HG03159 (cell line): ENCODE data around the gene SPINK1.
"Not testable (repeated sequence)": the region's sequence is repeated elsewhere in the genome, so short reads cannot be mapped to it uniquely, and the experiment has no call there.

ENCODE experiments used
- ATAC-seq: cut with Tn5 transposase; IDR thresholded peaks from one replicate; pipeline ENCODE4 v1.9.1; 2021; ENCODE audit warnings: mild to moderate bottlenecking, moderate library complexity; ENCODE audit not compliant: unreplicated experiment

The SPINK1 gene, protein sequence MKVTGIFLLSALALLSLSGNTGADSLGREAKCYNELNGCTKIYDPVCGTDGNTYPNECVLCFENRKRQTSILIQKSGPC

GRCh38 chr5:147831465-147831864 lies at the start of gene SPINK1:
TSS of gene SPINK1 (minus strand) at chr5:147831671. CDS start at chr5:147831577, 94 bp downstream.
- no peak for ATAC-seq

GRCh38 chr5:147880487-147880886 lies 49.0 kb upstream of the SPINK1 start:
- no peak for ATAC-seq

DNA sequence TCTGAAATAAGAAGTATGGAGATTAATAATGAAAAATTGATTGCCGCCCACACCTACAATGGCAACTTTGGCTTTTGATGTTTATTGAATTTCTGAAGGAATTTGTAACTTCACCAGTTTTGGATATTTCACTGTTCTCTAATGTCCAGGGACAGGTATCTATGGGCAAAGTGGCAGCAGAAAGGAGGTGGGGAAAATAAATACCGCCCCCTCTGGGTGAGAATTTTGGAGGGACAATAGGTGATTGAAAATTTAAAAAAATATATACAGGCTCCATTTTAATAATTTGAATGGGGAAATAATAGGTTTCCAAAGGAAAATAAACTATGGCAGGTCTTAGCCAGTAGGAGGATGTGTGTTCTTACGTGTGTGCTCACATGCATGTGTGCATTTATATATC lies 48.3 kb upstream of the SPINK1 start:
- ATAC-seq: no peak

DNA sequence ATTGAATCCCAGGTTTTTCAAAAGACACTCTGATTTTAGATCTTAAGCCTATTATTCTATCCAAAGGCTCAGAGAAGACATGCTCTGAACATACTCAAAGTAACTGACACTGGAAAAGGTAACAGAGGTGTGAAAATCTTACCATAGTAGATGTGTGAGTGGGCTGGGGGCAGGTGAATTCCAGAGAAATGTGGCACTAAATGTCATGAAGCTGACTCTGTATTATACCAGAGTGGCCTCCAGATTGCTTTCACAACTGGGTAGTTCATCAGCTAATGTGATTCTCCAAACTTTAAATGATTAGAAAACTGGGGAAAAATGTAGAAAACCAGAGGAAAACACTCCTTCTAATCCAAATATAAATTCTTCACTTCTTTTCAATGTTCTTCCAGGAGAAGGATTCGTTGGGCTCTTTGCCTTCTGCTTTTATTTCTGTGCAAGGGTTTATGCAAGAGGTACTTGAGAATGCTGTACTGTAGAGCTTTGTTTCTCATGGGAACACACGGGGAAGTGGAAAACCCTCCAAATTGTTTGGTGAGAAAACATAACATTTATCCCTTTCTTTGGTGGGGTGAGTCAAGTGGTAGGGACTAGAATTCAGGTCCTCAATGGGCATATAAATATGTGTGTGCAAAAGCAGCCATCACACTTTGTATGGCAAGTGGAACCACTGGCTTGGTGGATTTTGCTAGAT lies 46.7 kb upstream of the SPINK1 start, which contains the start of gene SCGB3A2:
TSS of gene SCGB3A2 (plus strand) at position 646 of the 694 bp plus-strand sequence. CDS start 93 bp downstream, outside the sequence.
- no peak for ATAC-seq

- no peak for ATAC-seq
Observed at GRCh38 chr5:147876626-147877025, 45.2 kb upstream of the SPINK1 start.

GRCh38 chr5:147876141-147876540 lies 44.7 kb upstream of the SPINK1 start:
- ATAC-seq: no peak

DNA sequence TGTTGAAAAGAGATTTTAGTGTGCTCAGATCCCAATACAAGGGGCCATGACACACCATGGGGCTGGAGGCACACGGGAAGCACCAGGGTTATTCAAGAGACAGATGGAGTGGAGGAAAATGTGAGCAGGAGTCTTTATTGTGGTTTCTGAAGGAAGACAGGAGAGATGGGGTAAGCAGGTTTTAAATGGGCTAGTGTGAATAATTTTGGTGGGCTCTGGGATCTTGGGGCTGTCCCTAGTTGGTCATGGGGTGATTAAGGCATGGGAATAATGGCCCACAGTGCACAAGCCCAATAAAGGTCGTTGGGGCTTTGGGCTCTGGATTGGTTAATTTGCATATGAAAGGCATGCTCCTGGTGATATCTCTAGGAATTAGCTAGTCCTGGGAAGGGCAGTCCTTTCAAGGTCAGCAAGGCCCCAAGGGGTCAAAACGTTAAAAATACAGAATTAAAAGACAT lies 43.5 kb upstream of the SPINK1 start:
- no peak for ATAC-seq

DNA sequence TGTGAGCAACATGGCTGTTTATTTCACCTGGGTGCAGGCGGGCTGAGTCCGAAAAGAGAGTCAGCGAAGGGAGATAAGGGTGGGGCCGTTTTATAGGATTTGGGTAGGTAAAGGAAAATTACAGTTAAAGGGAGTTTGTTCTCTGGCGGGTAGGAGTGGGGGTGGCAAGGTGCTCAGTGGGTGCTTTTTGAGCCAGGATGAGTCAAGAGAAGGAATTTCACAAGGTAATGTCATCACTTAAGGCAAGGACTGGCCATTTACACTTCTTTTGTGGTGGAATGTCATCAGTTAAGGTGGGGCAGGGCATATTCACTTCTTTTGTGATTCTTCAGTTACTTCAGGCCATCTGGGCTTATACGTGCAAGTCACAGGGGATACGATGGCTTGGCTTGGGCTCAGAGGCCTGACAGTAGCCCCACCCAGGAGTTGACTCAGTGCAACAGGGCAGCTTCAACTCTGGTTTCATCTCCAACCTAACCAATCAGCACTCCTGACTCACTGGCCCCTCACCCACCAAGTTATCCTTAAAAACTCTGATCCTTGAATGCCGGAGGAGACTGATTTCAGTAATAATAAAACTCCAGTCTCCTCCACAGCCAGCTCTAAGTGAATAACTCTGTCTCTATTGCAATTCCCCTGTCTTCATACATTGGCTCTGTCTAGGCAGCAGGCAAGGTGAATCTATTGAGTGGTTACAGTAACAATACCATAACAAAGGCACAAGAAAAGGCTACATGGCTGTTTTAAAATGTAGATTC lies 42.8 kb upstream of the SPINK1 start:
- not testable (repeated sequence) for ATAC-seq

- not testable (repeated sequence) for ATAC-seq
Observed at GRCh38 chr5:147872744-147873435, 41.4 kb upstream of the SPINK1 start.

DNA sequence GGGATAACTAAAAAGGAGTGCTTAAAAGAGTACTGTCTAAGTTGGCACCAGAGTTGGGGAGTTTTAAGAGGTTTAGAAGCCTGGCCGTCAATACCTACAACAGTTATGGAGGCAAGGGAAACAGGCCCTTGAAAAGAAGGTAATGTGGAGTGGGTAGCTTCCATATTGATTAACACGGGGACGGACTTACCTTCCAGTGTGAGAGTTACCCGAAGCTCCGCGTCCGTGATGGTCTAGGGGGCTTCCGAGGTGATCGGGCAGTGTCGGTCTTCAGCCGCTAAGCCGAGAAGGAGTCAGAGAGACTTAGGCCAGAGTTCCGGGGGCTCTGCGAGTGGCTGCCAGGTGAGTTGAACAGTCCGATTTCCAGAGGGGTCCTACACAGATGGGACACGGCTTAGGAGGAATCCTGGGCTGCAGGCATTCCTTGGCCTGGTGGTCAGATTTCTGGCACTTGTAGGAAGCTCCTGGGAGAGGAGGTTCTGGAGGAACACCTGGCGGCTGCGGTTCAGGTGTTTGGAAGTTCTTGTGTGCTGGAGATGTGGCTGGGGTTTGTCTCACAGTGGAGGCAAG lies 40.6 kb upstream of the SPINK1 start:
- ATAC-seq: not testable (repeated sequence)

DNA sequence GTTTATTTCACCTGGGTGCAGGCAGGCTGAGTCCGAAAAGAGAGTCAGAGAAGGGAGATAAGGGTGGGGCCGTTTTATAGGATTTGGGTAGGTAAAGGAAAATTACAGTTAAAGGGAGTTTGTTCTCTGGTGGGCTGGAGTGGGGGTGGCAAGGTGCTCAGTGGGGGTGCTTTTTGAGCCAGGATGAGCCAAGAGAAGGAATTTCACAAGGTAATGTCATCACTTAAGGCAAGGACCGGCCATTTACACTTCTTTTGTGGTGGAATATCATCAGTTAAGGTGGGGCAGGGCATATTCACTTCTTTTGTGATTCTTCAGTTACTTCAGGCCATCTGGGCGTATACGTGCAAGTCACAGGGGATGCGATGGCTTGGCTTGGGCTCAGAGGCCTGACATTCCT lies 38.4 kb upstream of the SPINK1 start:
- ATAC-seq: not testable (repeated sequence)

- no peak for ATAC-seq
Observed at GRCh38 chr5:147869112-147869511, 37.6 kb upstream of the SPINK1 start.

DNA sequence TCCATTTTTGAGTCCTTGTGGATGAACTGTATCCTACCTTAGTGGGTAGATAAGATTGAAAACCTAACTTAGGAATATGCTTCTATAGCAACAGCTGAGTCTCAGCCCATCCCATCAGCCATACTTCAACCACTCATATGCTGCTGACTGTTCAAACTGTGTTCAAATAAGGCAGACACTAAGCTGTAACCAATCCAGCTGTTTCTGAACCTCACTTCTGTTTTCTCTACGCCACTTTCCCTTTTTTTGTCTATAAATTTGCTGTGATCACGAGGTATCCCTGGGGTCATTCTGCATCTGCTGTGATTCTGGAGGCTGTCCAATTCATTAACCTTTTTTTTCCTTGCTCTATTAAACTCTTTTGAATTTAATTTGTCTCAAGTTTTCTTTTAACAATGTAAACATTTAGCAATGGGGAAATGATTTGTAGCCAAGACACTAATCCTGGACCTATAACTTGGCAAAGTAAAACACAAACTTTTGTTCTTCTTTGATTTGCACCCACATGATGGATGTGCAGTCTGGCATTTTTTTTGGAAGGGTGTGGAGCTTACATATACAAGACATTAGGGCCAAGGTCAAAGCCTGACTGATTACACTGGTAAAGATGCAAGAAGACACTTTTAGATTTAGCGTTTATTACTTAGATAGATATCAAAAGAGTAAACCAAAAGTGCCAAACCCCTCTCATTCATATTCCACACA lies 32.1 kb upstream of the SPINK1 start:
- no peak for ATAC-seq

- ATAC-seq: no peak
Observed at GRCh38 chr5:147860641-147861025, 29.2 kb upstream of the SPINK1 start.

GRCh38 chr5:147859962-147860640 lies 28.6 kb upstream of the SPINK1 start:
- ATAC-seq: no peak

- ATAC-seq: no peak
Observed at GRCh38 chr5:147858565-147858964, 27.1 kb upstream of the SPINK1 start.

DNA sequence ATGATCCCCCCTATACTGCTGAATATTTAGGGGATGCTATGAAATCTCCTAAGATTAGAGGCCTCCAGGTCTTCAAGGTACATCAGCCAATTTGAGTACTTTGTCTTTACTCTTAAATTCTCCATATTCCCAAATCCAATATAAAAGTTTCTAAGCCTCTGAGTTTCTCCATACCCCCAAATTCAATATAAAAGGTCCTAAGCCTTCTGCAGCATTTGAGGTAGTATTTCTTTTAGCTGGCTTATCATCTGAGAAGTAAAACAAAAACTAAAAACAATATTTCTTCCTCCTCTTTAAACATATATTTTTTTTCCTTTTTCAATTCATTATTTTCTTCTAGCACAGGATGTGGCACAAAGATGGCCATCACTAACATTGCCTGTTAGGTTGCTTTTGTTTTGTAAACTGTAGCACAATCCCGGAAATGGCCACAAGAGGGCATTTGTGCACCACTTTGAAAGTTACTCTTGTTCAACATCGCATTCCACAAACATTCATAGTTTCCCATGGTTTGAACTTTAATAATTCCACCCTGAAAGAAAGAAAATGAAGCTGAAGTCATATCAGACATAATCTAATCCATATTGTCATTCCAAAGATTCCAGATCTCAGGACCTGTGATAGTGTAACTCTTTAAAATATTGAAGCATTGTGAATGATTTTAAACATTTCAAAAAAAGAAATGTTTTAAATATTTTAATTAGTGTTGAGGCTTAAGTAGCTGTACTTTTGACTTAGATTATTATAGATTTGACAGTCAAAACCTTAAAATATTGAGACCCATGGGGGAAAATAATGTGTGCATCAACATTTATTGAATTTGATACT lies 26.0 kb upstream of the SPINK1 start:
- peak; percentile 92 for ATAC-seq

DNA sequence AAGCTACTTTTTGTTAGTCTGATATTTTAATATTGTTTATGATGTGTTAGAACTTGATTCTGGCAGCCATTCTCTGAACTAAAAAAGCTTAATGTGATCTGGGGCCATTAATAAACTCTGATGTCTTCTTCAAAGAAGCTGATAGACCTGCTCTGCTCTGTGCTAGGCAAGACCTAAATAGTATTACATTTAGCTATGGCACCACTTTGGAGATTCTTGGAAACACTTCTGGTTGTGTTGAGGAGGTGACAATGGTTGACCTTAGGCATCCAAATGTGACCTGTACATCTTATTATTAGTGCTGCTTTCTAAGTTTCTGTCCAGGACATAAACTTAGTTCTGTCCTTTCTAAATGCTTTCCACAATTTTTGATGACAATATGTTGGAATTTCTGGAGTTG lies 25.3 kb upstream of the SPINK1 start:
- ATAC-seq: no peak

DNA sequence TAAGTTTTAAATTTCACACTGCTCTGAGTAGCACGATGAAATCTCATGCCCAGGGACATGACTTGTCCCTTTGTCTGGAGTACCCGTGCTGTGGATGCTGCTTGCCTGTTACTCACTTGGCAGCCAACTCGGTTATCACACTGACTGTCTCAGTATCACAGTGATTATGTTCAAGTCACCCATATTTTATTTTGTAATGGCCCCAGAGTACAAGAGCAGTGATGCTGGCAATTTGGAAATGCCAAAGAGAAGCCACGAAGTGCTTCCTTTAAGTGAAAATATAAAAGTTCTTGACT lies 24.3 kb upstream of the SPINK1 start:
- ATAC-seq: no peak
